ENCODE results near the gene H1-8. TPM values are rescaled to one million over a fixed set of nuclear protein-coding genes. Genes with fewer than 3 reads are reported as not detected.
"Not testable (repeated sequence)": the region's sequence is repeated elsewhere in the genome, so short reads cannot be mapped to it uniquely, and the experiment has no call there.

Gene H1-8
- total RNA-seq, 1 experiment from 2014 or later = not detected

DNA sequence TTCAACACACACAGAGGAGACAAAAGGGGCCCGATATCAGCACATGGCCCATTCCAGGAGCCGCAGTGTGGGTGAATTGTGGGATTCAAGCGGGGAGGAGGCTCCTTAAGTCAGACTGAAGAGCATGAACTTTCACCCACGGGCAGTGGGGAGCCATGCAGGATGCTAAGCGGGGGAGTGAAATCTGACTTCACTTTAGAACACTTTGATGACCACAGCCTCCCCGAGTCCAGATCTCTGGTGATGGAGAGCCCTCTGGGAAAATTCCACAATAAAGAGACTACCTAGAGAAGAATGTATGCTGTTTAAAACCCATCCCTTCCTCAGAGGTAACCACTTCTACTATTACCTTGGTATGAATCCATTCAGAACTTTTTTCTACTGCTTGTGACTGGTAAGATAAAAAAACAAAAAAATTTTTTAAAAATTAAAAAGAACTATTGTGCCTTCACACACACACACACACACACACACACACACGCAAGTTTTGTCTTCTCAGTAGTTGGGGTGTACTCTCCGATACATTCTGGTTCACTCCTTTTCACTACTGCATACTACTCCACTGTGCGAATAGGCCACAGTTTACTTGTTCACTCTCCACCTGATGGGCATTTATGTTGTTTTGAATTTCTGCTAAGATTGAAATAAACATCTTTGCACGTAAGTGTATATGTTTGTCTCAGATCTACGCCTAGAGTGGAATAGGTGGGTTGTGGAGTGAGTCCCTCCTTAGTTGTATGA, 2.0 kb upstream of the H1-8 start:
- Histone ChIP-seq H3F3A (ENCODE audit: insufficient read depth, low read depth) (peaks cover 9% of the 10 kb centered on the region; the same call in 1 of the 2 replicates), H4K20me1 (ENCODE audit: insufficient read depth) (no peaks in the 10 kb centered on the region), H3K79me2 (ENCODE audit: low read depth) (no peaks in the 10 kb centered on the region), H3K9me3 (ENCODE audit: insufficient read depth, low read depth) (no peaks in the 10 kb centered on the region), H3K27me3 (ENCODE audit: insufficient read depth, low read depth) (no peaks in the 10 kb centered on the region), H3K36me3 (ENCODE audit: low read depth) (no peaks in the 10 kb centered on the region), H3K4me3 (no peak overlapping the region), H2AFZ (no peak overlapping the region), H3K27ac (no peak overlapping the region), H3K4me1 (replicated peaks; ENCODE audit: insufficient read depth) (peaks cover 1% of the 10 kb centered on the region; the same call in 1 of the 2 replicates), H3K4me2 (no peak overlapping the region), H3K9me2 (ENCODE audit: insufficient read depth) (no peaks in the 10 kb centered on the region)
- ChIA-PET CTCF (no interaction called here), POLR2A (ENCODE audit: unreplicated experiment) (no interaction called here)
- TF ChIP-seq CTCF (conservative IDR thresholded peaks at IDR 0.05) (no peak), EZH2 (IDR thresholded peaks at IDR 0.05; ENCODE audit: low read depth) (no peak)
- no TSS peak for BruUV-seq (replicated peaks)
- DNase-seq = no peak
- intact Hi-C loops (cut with micrococcal nuclease; ENCODE audit: unreplicated experiment) = no loop called here

DNA sequence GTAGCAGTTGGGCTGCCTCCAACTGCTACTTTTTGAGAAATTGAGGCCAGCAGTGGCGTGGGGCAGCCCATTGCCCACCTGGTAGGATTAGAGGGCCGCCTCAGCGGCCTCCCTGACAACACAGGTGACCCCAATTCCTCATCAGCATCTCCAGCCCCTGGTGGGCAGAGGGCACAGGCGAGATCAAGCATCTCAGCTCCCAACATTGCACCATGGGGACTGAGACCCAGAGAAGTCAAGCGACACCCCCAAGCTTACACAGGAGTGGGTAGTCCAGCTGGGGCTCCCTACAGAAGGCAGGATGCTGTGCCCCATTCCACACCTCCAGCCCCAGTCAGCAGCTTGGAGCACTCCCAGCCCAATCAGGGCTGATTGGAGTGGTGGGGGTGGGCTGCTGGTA, 228 bp upstream of the H1-8 start:
- no peak overlapping the region for H2AFZ ChIP-seq
- no peaks in the 10 kb centered on the region for H3K79me2 ChIP-seq (ENCODE audit: low read depth)
- H3K4me1 ChIP-seq (replicated peaks; ENCODE audit: insufficient read depth) = no peaks in the 10 kb centered on the region
- H3K9me2 ChIP-seq (ENCODE audit: insufficient read depth) = no peaks in the 10 kb centered on the region
- DNase-seq = no peak
- no peaks in the 10 kb centered on the region for H4K20me1 ChIP-seq (ENCODE audit: insufficient read depth)
- H3K4me3 ChIP-seq = no peak overlapping the region
- H3K27me3 ChIP-seq (ENCODE audit: insufficient read depth, low read depth) = no peaks in the 10 kb centered on the region
- no peak overlapping the region for H3K27ac ChIP-seq
- peaks cover 11% of the 10 kb centered on the region; the same call in 1 of the 2 replicates for H3F3A ChIP-seq (ENCODE audit: insufficient read depth, low read depth)
- no TSS peak for BruUV-seq (replicated peaks)
- CTCF ChIA-PET = no interaction called here
- POLR2A ChIA-PET (ENCODE audit: unreplicated experiment) = interaction anchor here (0.6 kb wide), 1 partner anchor 351 kb away, joined by 6 read pairs; the partner anchor contains the start of gene TMCC1
- intact Hi-C loops (cut with micrococcal nuclease; ENCODE audit: unreplicated experiment) = no loop called here
- no peak overlapping the region for H3K4me2 ChIP-seq
- no peak for TF ChIP-seq EZH2 (IDR thresholded peaks at IDR 0.05; ENCODE audit: low read depth)
- no peak for TF ChIP-seq CTCF (conservative IDR thresholded peaks at IDR 0.05)
- no peaks in the 10 kb centered on the region for H3K36me3 ChIP-seq (ENCODE audit: low read depth)
- no peaks in the 10 kb centered on the region for H3K9me3 ChIP-seq (ENCODE audit: insufficient read depth, low read depth)

- POLR2A ChIA-PET (ENCODE audit: unreplicated experiment) = no interaction called here
- Histone ChIP-seq H3K4me1 (replicated peaks; ENCODE audit: insufficient read depth) (peaks cover 2% of the 10 kb centered on the region; the same call in 1 of the 2 replicates), H2AFZ (no peak overlapping the region), H3K4me3 (no peak overlapping the region), H3K4me2 (no peak overlapping the region), H3K79me2 (ENCODE audit: low read depth) (no peaks in the 10 kb centered on the region), H3K36me3 (ENCODE audit: low read depth) (no peaks in the 10 kb centered on the region), H3K27me3 (ENCODE audit: insufficient read depth, low read depth) (no peaks in the 10 kb centered on the region), H3F3A (ENCODE audit: insufficient read depth, low read depth) (peaks cover 11% of the 10 kb centered on the region; the same call in 1 of the 2 replicates), H3K9me3 (ENCODE audit: insufficient read depth, low read depth) (no peaks in the 10 kb centered on the region), H3K9me2 (ENCODE audit: insufficient read depth) (no peaks in the 10 kb centered on the region), H3K27ac (no peak overlapping the region), H4K20me1 (ENCODE audit: insufficient read depth) (no peaks in the 10 kb centered on the region)
- no peak for DNase-seq
- CTCF ChIA-PET = no interaction called here
- TF ChIP-seq EZH2 (IDR thresholded peaks at IDR 0.05; ENCODE audit: low read depth) (no peak), CTCF (conservative IDR thresholded peaks at IDR 0.05) (no peak)
- BruUV-seq (replicated peaks) = no TSS peak
- intact Hi-C loops (cut with micrococcal nuclease; ENCODE audit: unreplicated experiment) = no loop called here
Observed at GRCh38 chr3:129543999-129544398, 1.0 kb downstream of the H1-8 start.

DNA sequence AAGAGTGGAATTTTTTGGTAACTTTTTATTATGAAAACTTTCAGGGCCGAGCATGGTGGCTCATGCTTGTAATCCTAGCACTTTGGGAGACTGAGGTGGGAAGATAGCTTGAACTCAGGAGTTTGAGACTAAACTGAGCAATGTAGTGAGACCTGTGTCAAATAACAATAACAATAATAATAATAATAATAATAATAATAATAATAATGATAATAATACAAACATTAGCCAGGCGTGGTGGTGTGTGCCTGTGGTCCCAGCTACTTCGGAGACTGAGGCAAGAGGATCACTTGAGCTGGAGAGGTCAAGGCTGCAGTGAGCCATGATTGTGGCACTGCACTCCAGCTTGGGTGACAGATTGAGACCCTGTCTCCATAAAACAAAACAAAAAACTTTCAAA, 3.0 kb downstream of the H1-8 start:
- DNase-seq; POLR2A ChIA-PET (ENCODE audit: unreplicated experiment); BruUV-seq (replicated peaks): not testable (repeated sequence)

More for the DNA sequence above, 3.0 kb downstream of the H1-8 start:
- H3K9me3 ChIP-seq (ENCODE audit: insufficient read depth, low read depth); intact Hi-C loops (cut with micrococcal nuclease; ENCODE audit: unreplicated experiment); H2AFZ ChIP-seq; H4K20me1 ChIP-seq (ENCODE audit: insufficient read depth); H3K9me2 ChIP-seq (ENCODE audit: insufficient read depth); H3K4me2 ChIP-seq; H3K27ac ChIP-seq; CTCF ChIA-PET; H3K27me3 ChIP-seq (ENCODE audit: insufficient read depth, low read depth); H3K79me2 ChIP-seq (ENCODE audit: low read depth); H3K36me3 ChIP-seq (ENCODE audit: low read depth); H3K4me3 ChIP-seq: not testable (repeated sequence)
- peaks cover 11% of the 10 kb centered on the region; the same call in 1 of the 2 replicates for H3F3A ChIP-seq (ENCODE audit: insufficient read depth, low read depth)
- peaks cover 14% of the 10 kb centered on the region for H3K4me1 ChIP-seq (replicated peaks; ENCODE audit: insufficient read depth)
